ENCODE data around the gene GRIP1. TPM values are rescaled to one million over a fixed set of nuclear protein-coding genes. Genes with fewer than 3 reads are reported as not detected.

Gene GRIP1
- total and polyA plus RNA-seq, 2 donors (not counting 3 experiments of a cell fraction or from before 2014, with no cell fraction given), result 0.04 to 0.69 TPM

DNA sequence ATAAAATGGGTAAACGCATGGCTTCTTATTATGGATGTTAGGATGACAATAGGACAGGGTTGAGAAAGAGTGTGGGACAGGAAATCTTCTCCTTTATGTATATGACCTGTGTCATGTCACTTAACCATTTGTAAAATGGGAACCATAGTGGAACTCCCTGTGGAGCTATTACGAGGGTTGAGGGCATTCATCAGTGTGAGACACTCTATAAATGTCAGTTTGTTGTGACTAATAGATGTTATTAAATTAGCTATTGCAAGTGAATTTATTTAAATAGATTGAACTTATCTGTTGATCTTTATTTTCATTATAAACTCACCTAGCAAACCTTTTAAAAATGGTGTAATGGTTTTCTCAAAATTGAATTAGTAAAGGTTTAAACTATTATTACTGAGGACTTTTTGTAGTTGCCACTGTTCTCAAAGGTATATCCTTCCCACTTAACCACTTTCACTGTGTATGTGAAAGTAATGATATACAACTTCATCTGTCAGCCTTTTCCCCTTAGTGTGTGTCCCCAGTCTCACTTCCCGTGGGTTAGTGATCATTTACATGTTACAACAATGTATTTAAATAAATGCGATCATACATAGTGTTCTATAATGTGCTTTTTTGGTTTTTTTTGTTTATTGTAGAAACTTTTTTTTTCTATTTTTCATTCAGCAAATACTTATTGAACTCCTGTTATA lies 359.5 kb downstream of the GRIP1 start:
- dilution Hi-C loops (cut with MboI; ENCODE audit: extremely low pct_ligation_motif_present, low sequenced_read_pairs), result no loop called here
- no peaks in the 10 kb centered on the region for H4K20me1 ChIP-seq (replicated peaks; ENCODE audit: control insufficient read depth, extremely low read depth, insufficient read depth, low read length)
- no peaks in the 10 kb centered on the region for H3K9me3 ChIP-seq (replicated peaks; ENCODE audit: control insufficient read depth, insufficient read depth, low read length)
- H3K27me3 ChIP-seq (ENCODE audit: control insufficient read depth in 2 of 2, insufficient read depth in 2 of 2, low read length in 2 of 2), result no peaks in the 10 kb centered on the region
- H3K36me3 ChIP-seq (ENCODE audit: control insufficient read depth in 2 of 2, extremely low read depth in 1 of 2, insufficient read depth in 2 of 2, low read length in 2 of 2), result no peaks in the 10 kb centered on the region
- no peak overlapping the region for H2AFZ ChIP-seq (ENCODE audit: low read depth, low read length)
- H3K79me2 ChIP-seq (ENCODE audit: control insufficient read depth, insufficient read depth, low read length), result no peaks in the 10 kb centered on the region
- no peak overlapping the region for H3K4me3 ChIP-seq (replicated peaks in 1 of 3; ENCODE audit: insufficient read depth in 1 of 3, low read depth in 1 of 3, low read length in 3 of 3)
- peaks cover 6% of the 10 kb centered on the region for H3K4me1 ChIP-seq (ENCODE audit: control insufficient read depth, extremely low read depth, insufficient read depth, low read length)
- no peak overlapping the region for H3K9ac ChIP-seq (replicated peaks; ENCODE audit: extremely low read depth, insufficient read depth, low read length)
- no peaks in the 10 kb centered on the region for H3K9me1 ChIP-seq (replicated peaks; ENCODE audit: control insufficient read depth, extremely low read depth, insufficient read depth, low read length)
- no peak for DNase-seq (ENCODE audit: low read depth, low spot score)
- no TSS peak for BruUV-seq (replicated peaks)
- FAIRE-seq, result no peak
- ChIA-PET CTCF (no interaction called here), POLR2A (no interaction called here)
- no peak overlapping the region for H3K27ac ChIP-seq (ENCODE audit: insufficient read depth, low read depth, low read length)
- intact Hi-C loops (cut with micrococcal nuclease), result no loop called here
- no peak overlapping the region for H3K4me2 ChIP-seq (ENCODE audit: insufficient read depth, low read length)
- TF ChIP-seq FOS (IDR thresholded peaks at IDR 0.05; ENCODE audit: borderline replicate concordance, insufficient read depth, low read length) (no peak), POLR2A (IDR thresholded peaks at IDR 0.05; ENCODE audit: low read depth, low read length) (no peak), MYC (IDR thresholded peaks at IDR 0.05; ENCODE audit: low read depth, low read length) (no peak)
- TF ChIP-seq, protein P1, sequence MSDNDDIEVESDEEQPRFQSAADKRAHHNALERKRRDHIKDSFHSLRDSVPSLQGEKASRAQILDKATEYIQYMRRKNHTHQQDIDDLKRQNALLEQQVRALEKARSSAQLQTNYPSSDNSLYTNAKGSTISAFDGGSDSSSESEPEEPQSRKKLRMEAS (IDR thresholded peaks at IDR 0.05; ENCODE audit: insufficient read depth, insufficient read length), result no peak

DNA sequence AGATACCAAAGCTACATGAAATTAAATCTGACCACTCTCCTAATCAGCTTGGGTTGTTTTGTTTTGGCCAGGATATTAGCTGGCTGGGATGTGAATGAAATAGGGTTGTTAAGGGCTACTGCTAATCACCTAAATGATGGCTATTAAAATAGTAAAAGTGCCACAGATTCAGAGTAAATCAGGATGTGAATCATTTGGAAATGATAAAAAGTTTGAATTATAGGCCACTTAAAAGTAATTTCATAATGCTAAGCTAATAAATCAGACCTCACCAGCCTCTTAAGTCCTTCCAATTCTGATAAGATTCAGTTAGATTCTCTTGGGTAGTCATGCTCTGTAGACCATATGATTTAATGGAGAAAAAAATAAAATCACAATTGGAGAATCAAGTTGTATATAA lies 364.6 kb downstream of the GRIP1 start:
- H4K20me1 ChIP-seq (replicated peaks; ENCODE audit: control insufficient read depth, extremely low read depth, insufficient read depth, low read length), result no peaks in the 10 kb centered on the region
- dilution Hi-C loops (cut with MboI; ENCODE audit: extremely low pct_ligation_motif_present, low sequenced_read_pairs) (no loop called here), intact Hi-C loops (cut with micrococcal nuclease) (no loop called here)
- no peak overlapping the region for H3K9ac ChIP-seq (replicated peaks; ENCODE audit: extremely low read depth, insufficient read depth, low read length)
- no peak overlapping the region for H3K27ac ChIP-seq (ENCODE audit: insufficient read depth, low read depth, low read length)
- CTCF ChIA-PET, result interaction anchor here (1.9 kb wide), 1 partner anchor 12 kb away, joined by 11 read pairs; the partner anchor contains the start of gene HELB
- no peak overlapping the region for H3K4me3 ChIP-seq (replicated peaks in 1 of 3; ENCODE audit: insufficient read depth in 1 of 3, low read depth in 1 of 3, low read length in 3 of 3)
- no peaks in the 10 kb centered on the region for H3K4me1 ChIP-seq (ENCODE audit: control insufficient read depth, extremely low read depth, insufficient read depth, low read length)
- H3K9me3 ChIP-seq (replicated peaks; ENCODE audit: control insufficient read depth, insufficient read depth, low read length), result no peaks in the 10 kb centered on the region
- no peak overlapping the region for H2AFZ ChIP-seq (ENCODE audit: low read depth, low read length)
- BruUV-seq (replicated peaks), result no TSS peak
- H3K9me1 ChIP-seq (replicated peaks; ENCODE audit: control insufficient read depth, extremely low read depth, insufficient read depth, low read length), result no peaks in the 10 kb centered on the region
- no peak overlapping the region for H3K4me2 ChIP-seq (ENCODE audit: insufficient read depth, low read length)
- no peaks in the 10 kb centered on the region for H3K79me2 ChIP-seq (ENCODE audit: control insufficient read depth, insufficient read depth, low read length)
- no peaks in the 10 kb centered on the region for H3K27me3 ChIP-seq (ENCODE audit: control insufficient read depth in 2 of 2, insufficient read depth in 2 of 2, low read length in 2 of 2)
- POLR2A ChIA-PET, result no interaction called here
- FAIRE-seq, result no peak
- H3K36me3 ChIP-seq (ENCODE audit: control insufficient read depth in 2 of 2, extremely low read depth in 1 of 2, insufficient read depth in 2 of 2, low read length in 2 of 2), result peaks cover 0 to 3% of the 10 kb centered on the region in 2 experiments
- TF ChIP-seq POLR2AphosphoS5 (IDR thresholded peaks at IDR 0.05; ENCODE audit: insufficient read depth, low read depth, low read length) (no peak), MYC (IDR thresholded peaks at IDR 0.05; ENCODE audit: low read depth, low read length) (no peak), POLR2A (IDR thresholded peaks at IDR 0.05; ENCODE audit: low read depth, low read length) (no peak), FOS (IDR thresholded peaks at IDR 0.05; ENCODE audit: borderline replicate concordance, insufficient read depth, low read length) (no peak), EZH2 (IDR thresholded peaks at IDR 0.05; ENCODE audit: borderline replicate concordance, low read depth, low read length, severe bottlenecking) (no peak), JUN (IDR thresholded peaks at IDR 0.05; ENCODE audit: borderline replicate concordance, insufficient read depth, insufficient read length, low read depth) (no peak), GATA2 (IDR thresholded peaks at IDR 0.05; ENCODE audit: insufficient read depth, insufficient read length, low read depth, low read length) (no peak)
- TF ChIP-seq, protein P1 (IDR thresholded peaks at IDR 0.05; ENCODE audit: insufficient read depth, insufficient read length), result no peak
- TF ChIP-seq, protein P2, sequence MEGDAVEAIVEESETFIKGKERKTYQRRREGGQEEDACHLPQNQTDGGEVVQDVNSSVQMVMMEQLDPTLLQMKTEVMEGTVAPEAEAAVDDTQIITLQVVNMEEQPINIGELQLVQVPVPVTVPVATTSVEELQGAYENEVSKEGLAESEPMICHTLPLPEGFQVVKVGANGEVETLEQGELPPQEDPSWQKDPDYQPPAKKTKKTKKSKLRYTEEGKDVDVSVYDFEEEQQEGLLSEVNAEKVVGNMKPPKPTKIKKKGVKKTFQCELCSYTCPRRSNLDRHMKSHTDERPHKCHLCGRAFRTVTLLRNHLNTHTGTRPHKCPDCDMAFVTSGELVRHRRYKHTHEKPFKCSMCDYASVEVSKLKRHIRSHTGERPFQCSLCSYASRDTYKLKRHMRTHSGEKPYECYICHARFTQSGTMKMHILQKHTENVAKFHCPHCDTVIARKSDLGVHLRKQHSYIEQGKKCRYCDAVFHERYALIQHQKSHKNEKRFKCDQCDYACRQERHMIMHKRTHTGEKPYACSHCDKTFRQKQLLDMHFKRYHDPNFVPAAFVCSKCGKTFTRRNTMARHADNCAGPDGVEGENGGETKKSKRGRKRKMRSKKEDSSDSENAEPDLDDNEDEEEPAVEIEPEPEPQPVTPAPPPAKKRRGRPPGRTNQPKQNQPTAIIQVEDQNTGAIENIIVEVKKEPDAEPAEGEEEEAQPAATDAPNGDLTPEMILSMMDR (IDR thresholded peaks at IDR 0.05; ENCODE audit: extremely low read depth in 1 of 2, insufficient read depth in 1 of 2, low read depth in 1 of 2, low read length in 2 of 2), result no peak
- DNase-seq (ENCODE audit: low read depth, low spot score), result no peak

All from endothelial cell of umbilical vein (primary cell).